Endothelial cell (in vitro differentiated cells): ENCODE measurements around the gene CTNNA2. TPM values are rescaled to one million over a fixed set of nuclear protein-coding genes. Genes with fewer than 3 reads are reported as not detected.

Source experiments
- DNase-seq: peaks from one replicate; pipeline ENCODE4 v3.0.0; 2021; ENCODE audit warnings: low spot score
- H3K27ac Mint-ChIP-seq: one replicate; pipeline ENCODE4 v1.8.0; 2021; ENCODE audit warnings: mixed read lengths, inconsistent platforms; ENCODE audit not compliant: unreplicated experiment
- H3K27me3 Mint-ChIP-seq: one replicate; pipeline ENCODE4 v1.8.0; 2021; ENCODE audit warnings: mild to moderate bottlenecking, moderate library complexity, mixed read lengths, inconsistent platforms; ENCODE audit not compliant: unreplicated experiment
- H3K36me3 Mint-ChIP-seq: one replicate; pipeline ENCODE4 v1.8.0; 2021; ENCODE audit warnings: mild to moderate bottlenecking, low read depth, mixed read lengths, inconsistent platforms; ENCODE audit not compliant: unreplicated experiment
- H3K4me1 Mint-ChIP-seq: one replicate; pipeline ENCODE4 v1.8.0; 2021; ENCODE audit warnings: mild to moderate bottlenecking, mixed read lengths, inconsistent platforms; ENCODE audit not compliant: unreplicated experiment
- H3K4me3 Mint-ChIP-seq: one replicate; pipeline ENCODE4 v1.8.0; 2021; ENCODE audit warnings: mild to moderate bottlenecking, mixed read lengths, inconsistent platforms; ENCODE audit not compliant: unreplicated experiment
- H3K9me3 Mint-ChIP-seq: one replicate; pipeline ENCODE4 v1.8.0; 2021; ENCODE audit warnings: mixed read lengths, inconsistent platforms; ENCODE audit not compliant: unreplicated experiment
- CTCF ChIP-seq: fragments of 200-600 bp; sonication (generic); IDR thresholded peaks from one replicate; pipeline ENCODE4 v1.5.0; 2021; ENCODE audit warnings: antibody characterized with exemption; ENCODE audit not compliant: unreplicated experiment
- total RNA-seq: library from RNA; stranded (reverse); fragmentation: NEBNext Ultra II Directional; extraction: Animal tissue kit (Norgen Biotek cat#: 25700); gene quantifications from one replicate; pipeline ENCODE4 v1.2.1, GENCODE V29; 2021; ENCODE audit not compliant: unreplicated experiment

Gene CTNNA2
- total RNA-seq, 1 donor from 2014 or later, result 4.7 TPM

DNA sequence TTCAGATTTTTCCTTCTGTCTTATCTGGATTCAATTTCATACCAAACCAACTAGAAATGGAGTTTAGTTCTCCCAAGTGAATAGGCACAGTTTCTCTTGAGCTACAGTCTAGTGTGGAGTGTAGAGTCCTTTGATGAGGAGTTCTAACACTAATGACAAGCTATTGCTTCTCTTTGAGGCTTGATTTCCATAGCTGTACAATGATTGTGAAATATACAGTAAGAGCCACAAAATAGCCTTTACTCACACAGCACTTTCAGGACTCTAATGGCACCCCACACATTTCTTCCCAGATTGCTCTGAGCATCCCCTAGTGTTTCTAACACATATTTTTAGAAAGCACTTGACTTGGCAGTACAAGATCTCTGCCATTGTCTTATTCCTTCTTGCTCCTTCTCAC is 638.4 kb downstream of the CTNNA2 start:
- H3K4me1 Mint-ChIP-seq, result peaks cover 6% of the 10 kb centered on the region
- H3K9me3 Mint-ChIP-seq, result no peaks in the 10 kb centered on the region
- H3K27me3 Mint-ChIP-seq, result peaks cover 2% of the 10 kb centered on the region
- no peak overlapping the region for H3K4me3 Mint-ChIP-seq
- H3K27ac Mint-ChIP-seq, result no peak overlapping the region
- no peak for TF ChIP-seq CTCF
- no peaks in the 10 kb centered on the region for H3K36me3 Mint-ChIP-seq
- no peak for DNase-seq

GRCh38 chr2:80151651-80152050 is 638.8 kb downstream of the CTNNA2 start:
- peaks cover 6% of the 10 kb centered on the region for H3K4me1 Mint-ChIP-seq
- no peaks in the 10 kb centered on the region for H3K9me3 Mint-ChIP-seq
- H3K36me3 Mint-ChIP-seq, result no peaks in the 10 kb centered on the region
- no peak overlapping the region for H3K27ac Mint-ChIP-seq
- H3K27me3 Mint-ChIP-seq, result peaks cover 2% of the 10 kb centered on the region
- H3K4me3 Mint-ChIP-seq, result no peak overlapping the region
- TF ChIP-seq CTCF, result no peak
- no peak for DNase-seq

DNA sequence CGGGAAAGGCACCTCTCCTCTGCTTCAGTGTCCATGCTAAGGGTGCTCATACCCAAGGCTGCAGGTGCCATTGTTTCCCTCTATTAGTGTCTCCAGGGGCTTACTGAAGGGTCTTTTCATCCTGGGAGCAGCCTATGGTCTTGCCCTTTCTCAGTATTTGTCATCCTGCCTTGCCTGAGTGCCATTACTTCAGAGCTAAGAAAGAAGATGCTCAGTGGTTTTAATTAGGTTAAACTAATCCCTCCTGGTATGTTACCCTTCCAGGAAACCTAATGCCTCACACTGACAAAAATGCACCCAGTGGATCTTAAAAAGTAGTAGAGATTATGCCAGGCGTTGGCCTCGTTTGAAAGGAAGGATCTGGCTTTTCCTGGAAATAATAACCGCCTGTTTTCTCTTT is 640.3 kb downstream of the CTNNA2 start:
- peaks cover 2% of the 10 kb centered on the region for H3K27me3 Mint-ChIP-seq
- DNase-seq, result no peak
- H3K9me3 Mint-ChIP-seq, result no peaks in the 10 kb centered on the region
- no peak for TF ChIP-seq CTCF
- no peak overlapping the region for H3K4me3 Mint-ChIP-seq
- H3K4me1 Mint-ChIP-seq, result peaks cover 6% of the 10 kb centered on the region
- H3K27ac Mint-ChIP-seq, result no peak overlapping the region
- no peaks in the 10 kb centered on the region for H3K36me3 Mint-ChIP-seq

DNA sequence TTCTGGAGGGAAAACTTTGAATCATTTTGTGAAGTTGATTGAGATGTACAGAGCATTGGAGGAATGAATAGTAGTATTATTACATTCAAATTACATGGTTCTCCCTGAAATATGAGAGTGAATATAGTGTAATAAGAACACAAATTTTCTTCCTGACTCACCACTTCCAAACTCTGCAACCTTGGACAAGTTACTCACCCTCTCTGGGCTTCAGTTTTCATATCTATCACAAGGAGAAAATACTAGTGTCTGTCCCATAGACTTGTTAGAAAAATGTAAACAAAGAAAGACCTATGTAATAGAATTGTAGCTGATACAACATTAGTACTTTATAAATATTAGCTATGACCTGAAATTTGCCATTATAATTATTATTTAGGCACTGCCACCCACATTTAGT is 640.9 kb downstream of the CTNNA2 start:
- Mint-ChIP-seq H3K27me3 (peaks cover 2% of the 10 kb centered on the region), H3K36me3 (no peaks in the 10 kb centered on the region), H3K4me1 (peaks cover 6% of the 10 kb centered on the region), H3K9me3 (no peaks in the 10 kb centered on the region), H3K4me3 (no peak overlapping the region), H3K27ac (no peak overlapping the region)
- DNase-seq, result no peak
- TF ChIP-seq CTCF, result no peak

GRCh38 chr2:80154231-80154915 is 641.5 kb downstream of the CTNNA2 start:
- Mint-ChIP-seq H3K36me3 (no peaks in the 10 kb centered on the region), H3K27ac (no peak overlapping the region), H3K9me3 (no peaks in the 10 kb centered on the region), H3K4me1 (peaks cover 6% of the 10 kb centered on the region), H3K27me3 (peaks cover 2% of the 10 kb centered on the region), H3K4me3 (no peak overlapping the region)
- DNase-seq, result no peak
- TF ChIP-seq CTCF, result no peak
